Liver (tissue), 9 donors: ENCODE results near the gene MNAT1. TPM values are rescaled to one million over a fixed set of nuclear protein-coding genes. Genes with fewer than 3 reads are reported as not detected.

Source experiments
- DNase-seq: peaks from one replicate; pipeline ENCODE4 v3.0.0-alpha.2; 2017; ENCODE audit warnings: low spot score
- H3K27ac ChIP-seq, 2 donors: one replicate each; pipeline ENCODE4 v1.7.0; 2013; ENCODE audit warnings: inconsistent platforms in 2 of 2, low read length in 2 of 2, control low read depth in 1 of 2, low read depth in 1 of 2, mild to moderate bottlenecking in 1 of 2
- H3K27me3 ChIP-seq, 4 donors: one replicate each; pipeline versions ENCODE4 v1.6.1 to v1.7.0; 2013; ENCODE audit warnings: low read length in 3 of 4, inconsistent platforms in 1 of 4, mild to moderate bottlenecking in 1 of 4, moderate library complexity in 1 of 4; ENCODE audit not compliant: control insufficient read depth in 4 of 4, insufficient read depth in 4 of 4
- H3K36me3 ChIP-seq, 4 donors: one replicate each; pipeline versions ENCODE4 v1.6.1 to v1.7.0; 2013; ENCODE audit warnings: low read length in 3 of 4, mild to moderate bottlenecking in 3 of 4, low read depth in 1 of 4, moderate library complexity in 1 of 4; ENCODE audit not compliant: control insufficient read depth in 4 of 4, insufficient read depth in 3 of 4
- H3K4me1 ChIP-seq, 4 donors: one replicate each; pipeline versions ENCODE4 v1.6.1 to v1.7.0; 2013; ENCODE audit warnings: low read length in 3 of 4, mild to moderate bottlenecking in 3 of 4, moderate library complexity in 1 of 4; ENCODE audit not compliant: control insufficient read depth in 4 of 4, insufficient read depth in 4 of 4
- H3K4me3 ChIP-seq, 3 donors: one replicate each; pipeline versions ENCODE4 v1.6.1 to v1.7.0; 2013; ENCODE audit warnings: low read length in 3 of 3, control low read depth in 1 of 3, low read depth in 1 of 3, mild to moderate bottlenecking in 1 of 3
- H3K9ac ChIP-seq, 2 donors: one replicate each; pipeline ENCODE4 v1.7.0; 2013; ENCODE audit warnings: low read length in 2 of 2, mild to moderate bottlenecking in 2 of 2, moderate library complexity in 2 of 2, control low read depth in 1 of 2, low read depth in 1 of 2
- H3K9me3 ChIP-seq, 4 donors: one replicate each; pipeline versions ENCODE4 v1.6.1 to v1.7.0; 2013; ENCODE audit warnings: low read length in 3 of 4; ENCODE audit not compliant: control insufficient read depth in 4 of 4
- ATF3 ChIP-seq: IDR thresholded peaks from 2 replicates; pipeline ENCODE4 v1.6.1; 2016; ENCODE audit warnings: antibody characterized with exemption
- CTCF ChIP-seq: fragments of 150-350 bp; IDR thresholded peaks from 2 replicates; pipeline ENCODE4 v1.5.1; 2017; ENCODE audit warnings: improper control_type of control experiment, low read depth, low read length; ENCODE audit not compliant: missing input control
- EGR1 ChIP-seq, 2 donors: IDR thresholded peaks; 2 replicates each; pipeline ENCODE4 v1.6.1; 2016 to 2018; ENCODE audit warnings: antibody characterized with exemption in 2 of 2, low read depth in 2 of 2
- FOXA2 ChIP-seq: IDR thresholded peaks from 2 replicates; pipeline ENCODE4 v1.6.1; 2016; ENCODE audit warnings: antibody characterized with exemption
- GABPA ChIP-seq, 2 donors: IDR thresholded peaks in 1 of 2; conservative IDR thresholded peaks in 1 of 2; 2 replicates each; pipeline ENCODE4 v1.6.1; 2016; ENCODE audit warnings: antibody characterized with exemption in 2 of 2, mild to moderate bottlenecking in 1 of 2, moderate library complexity in 1 of 2
- HNF4G ChIP-seq: IDR thresholded peaks from 2 replicates; pipeline ENCODE4 v1.6.1; 2016; ENCODE audit warnings: antibody characterized with exemption
- JUND ChIP-seq, 2 donors: IDR thresholded peaks; 2 replicates each; pipeline ENCODE4 v1.6.1; 2016; ENCODE audit warnings: antibody characterized with exemption in 2 of 2
- MAX ChIP-seq: IDR thresholded peaks from 2 replicates; pipeline ENCODE4 v1.6.1; 2016; ENCODE audit warnings: antibody characterized with exemption
- NR2F2 ChIP-seq: IDR thresholded peaks from 2 replicates; pipeline ENCODE4 v1.6.1; 2016; ENCODE audit warnings: antibody characterized with exemption
- RAD21 ChIP-seq, 2 donors: IDR thresholded peaks; 2 replicates each; pipeline ENCODE4 v1.6.1; 2016; ENCODE audit warnings: antibody characterized with exemption in 2 of 2, mild to moderate bottlenecking in 2 of 2
- REST ChIP-seq: IDR thresholded peaks from 2 replicates; pipeline ENCODE4 v1.6.1; 2016; ENCODE audit warnings: antibody characterized with exemption, mild to moderate bottlenecking
- SP1 ChIP-seq: IDR thresholded peaks from 2 replicates; pipeline ENCODE4 v1.6.1; 2018; ENCODE audit warnings: antibody characterized with exemption, mild to moderate bottlenecking
- TAF1 ChIP-seq: conservative IDR thresholded peaks from 2 replicates; pipeline ENCODE4 v1.6.1; 2016; ENCODE audit warnings: antibody characterized with exemption, mild to moderate bottlenecking
- YY1 ChIP-seq: IDR thresholded peaks from 2 replicates; pipeline ENCODE4 v1.6.1; 2016; ENCODE audit warnings: antibody characterized with exemption, mild to moderate bottlenecking
- ZBTB33 ChIP-seq: IDR thresholded peaks from 2 replicates; pipeline ENCODE4 v1.6.1; 2016; ENCODE audit warnings: antibody characterized with exemption
- WGBS: extraction: QIAGEN DNeasy Blood & Tissue Kit; methylation state at CpG from one replicate; pipeline ENCODE4 v1.1.7; 2013; 5-methylcytosine and 5-hydroxymethylcytosine counted together
- polyA plus RNA-seq, 2 donors: library from polyadenylated mRNA; stranded (reverse) in 1 of 2; unstranded in 1 of 2; fragments of 200-250 nt in 1 of 2; fragments of >200 nt in 1 of 2; fragmentation: Nextera tagmentation in 1 of 2; extraction: Ambion mirVana in 1 of 2; gene quantifications; one replicate each; pipeline versions ENCODE4 v1.2.1 to v1.2.3, GENCODE V29; 2013 to 2015
- total RNA-seq, 2 donors: library from RNA; depleted of rRNA; stranded (reverse); fragments of >200 nt; gene quantifications; one replicate each; pipeline ENCODE4 v1.2.3, GENCODE V29; 2014
- donor health status: healthy.
- donor health status: healthy.
- donor health status: healthy.
- donor health status: healthy.
- donor health status: healthy.

MNAT1 gene
- total and polyA plus RNA-seq, 4 donors = 8.9 to 18.5 (median 14.6) TPM

GRCh38 chr14:60867503-60868172 is 133.1 kb downstream of the MNAT1 start:
- H3K36me3 ChIP-seq = no peaks in the 10 kb centered on the region
- no peak overlapping the region for H3K9ac ChIP-seq
- no peaks in the 10 kb centered on the region for H3K9me3 ChIP-seq
- no peak overlapping the region for H3K4me3 ChIP-seq
- H3K4me1 ChIP-seq = no peaks in the 10 kb centered on the region
- no peak overlapping the region for H3K27ac ChIP-seq
- no peaks in the 10 kb centered on the region for H3K27me3 ChIP-seq
- no peak for DNase-seq
- no peak for TF ChIP-seq REST
- TF ChIP-seq NR2F2 = no peak
- TF ChIP-seq EGR1 (IDR thresholded peaks at IDR 0.05; ENCODE audit: low read depth in 2 of 2) = no peak
- TF ChIP-seq GABPA (IDR thresholded peaks at IDR 0.05 in 1 of 2, conservative IDR thresholded peaks at IDR 0.05 in 1 of 2) = no peak
- no peak for TF ChIP-seq FOXA2
- no peak for TF ChIP-seq CTCF
- TF ChIP-seq JUND (IDR thresholded peaks at IDR 0.05) = no peak
- TF ChIP-seq SP1 = no peak
- TF ChIP-seq MAX = no peak
- TF ChIP-seq RAD21 (IDR thresholded peaks at IDR 0.05) = no peak
- TF ChIP-seq ATF3 = no peak
- TF ChIP-seq ZBTB33 = no peak
- TF ChIP-seq HNF4G = no peak
- no peak for TF ChIP-seq YY1

- Histone ChIP-seq H3K27ac (no peak overlapping the region), H3K4me1 (no peaks in the 10 kb centered on the region), H3K9me3 (peaks cover 0 to 3% (median 0%) of the 10 kb centered on the region in 4 donors), H3K9ac (no peak overlapping the region), H3K27me3 (no peaks in the 10 kb centered on the region), H3K36me3 (peaks cover 0 to 2% (median 0%) of the 10 kb centered on the region in 4 donors), H3K4me3 (no peak overlapping the region)
- TF ChIP-seq REST (no peak), RAD21 (IDR thresholded peaks at IDR 0.05) (no peak), FOXA2 (no peak), YY1 (no peak), SP1 (no peak), TAF1 (no peak)
- DNase-seq = no peak
- WGBS = 93% methylated on average over 1 of the region's 1 CpG
These were observed 143.6 kb downstream of the MNAT1 start for GRCh38 chr14:60878121-60878520.
